NCI-H2029 (cell line): ENCODE results near the gene VEGFA.
A peak's percentile ranks its signal among the peaks of the same experiment; 100 is the strongest.

Experiments
- DNase-seq: peaks from one replicate; lab custom pipeline; 2025; lab: John Stamatoyannopoulos, UW

VEGFA gene

GRCh38 chr6:43772681-43773049 lies 2.7 kb downstream of the VEGFA start:
- DNase-seq: no peak

- peak; percentile 79 for DNase-seq
Observed at GRCh38 chr6:43773050-43773979, 3.3 kb downstream of the VEGFA start.

DNA sequence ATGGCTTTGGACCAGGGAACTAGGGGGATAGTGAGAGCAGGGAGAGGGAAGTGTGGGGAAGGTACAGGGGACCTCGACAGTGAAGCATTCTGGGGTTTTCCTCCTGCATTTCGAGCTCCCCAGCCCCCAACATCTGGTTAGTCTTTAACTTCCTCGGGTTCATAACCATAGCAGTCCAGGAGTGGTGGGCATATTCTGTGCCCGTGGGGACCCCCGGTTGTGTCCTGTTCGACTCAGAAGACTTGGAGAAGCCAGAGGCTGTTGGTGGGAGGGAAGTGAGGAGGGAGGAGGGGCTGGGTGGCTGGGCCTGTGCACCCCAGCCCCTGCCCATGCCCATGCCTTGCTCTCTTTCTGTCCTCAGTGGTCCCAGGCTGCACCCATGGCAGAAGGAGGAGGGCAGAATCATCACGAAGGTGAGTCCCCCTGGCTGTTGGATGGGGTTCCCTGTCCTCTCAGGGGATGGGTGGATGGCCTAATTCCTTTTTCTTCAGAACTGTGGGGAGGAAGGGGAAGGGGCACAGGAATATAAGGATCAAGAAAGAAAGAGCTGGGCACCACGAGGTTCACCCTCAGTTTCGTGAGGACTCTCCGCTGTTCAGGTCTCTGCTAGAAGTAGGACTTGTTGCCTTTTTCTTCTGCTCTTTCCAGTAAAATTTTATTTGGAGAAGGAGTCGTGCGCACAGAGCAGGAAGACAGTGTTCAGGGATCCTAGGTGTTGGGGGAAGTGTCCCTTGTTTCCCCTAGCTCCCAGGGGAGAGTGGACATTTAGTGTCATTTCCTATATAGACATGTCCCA lies 4.2 kb downstream of the VEGFA start:
- no peak for DNase-seq

GRCh38 chr6:43774776-43775534 lies 4.9 kb downstream of the VEGFA start:
- DNase-seq: no peak

GRCh38 chr6:43775535-43775885 lies 5.5 kb downstream of the VEGFA start:
- no peak for DNase-seq

- no peak for DNase-seq
Observed at GRCh38 chr6:43776115-43776798, 6.2 kb downstream of the VEGFA start.

GRCh38 chr6:43776799-43777776 lies 7.1 kb downstream of the VEGFA start:
- no peak for DNase-seq

DNA sequence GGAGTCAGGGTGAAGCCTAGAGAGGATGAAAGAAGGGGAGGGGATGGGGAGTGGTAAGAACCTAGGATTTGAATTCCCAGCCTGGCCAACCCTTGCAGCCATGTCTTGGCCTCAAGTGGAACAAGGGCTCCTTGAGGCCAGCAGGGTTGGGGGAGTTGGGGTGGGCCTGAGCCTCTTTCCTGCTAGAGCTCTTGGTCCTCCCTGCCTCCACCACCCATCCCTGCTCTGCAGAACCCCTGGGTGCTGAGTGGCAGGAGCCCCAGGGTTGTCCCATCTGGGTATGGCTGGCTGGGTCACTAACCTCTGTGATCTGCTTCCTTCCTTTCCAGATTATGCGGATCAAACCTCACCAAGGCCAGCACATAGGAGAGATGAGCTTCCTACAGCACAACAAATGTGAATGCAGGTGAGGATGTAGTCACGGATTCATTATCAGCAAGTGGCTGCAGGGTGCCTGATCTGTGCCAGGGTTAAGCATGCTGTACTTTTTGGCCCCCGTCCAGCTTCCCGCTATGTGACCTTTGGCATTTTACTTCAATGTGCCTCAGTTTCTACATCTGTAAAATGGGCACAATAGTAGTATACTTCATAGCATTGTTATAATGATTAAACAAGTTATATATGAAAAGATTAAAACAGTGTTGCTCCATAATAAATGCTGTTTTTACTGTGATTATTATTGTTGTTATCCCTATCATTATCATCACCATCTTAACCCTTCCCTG lies 8.3 kb downstream of the VEGFA start:
- DNase-seq: no peak

GRCh38 chr6:43778976-43779851 lies 9.2 kb downstream of the VEGFA start:
- no peak for DNase-seq

DNA sequence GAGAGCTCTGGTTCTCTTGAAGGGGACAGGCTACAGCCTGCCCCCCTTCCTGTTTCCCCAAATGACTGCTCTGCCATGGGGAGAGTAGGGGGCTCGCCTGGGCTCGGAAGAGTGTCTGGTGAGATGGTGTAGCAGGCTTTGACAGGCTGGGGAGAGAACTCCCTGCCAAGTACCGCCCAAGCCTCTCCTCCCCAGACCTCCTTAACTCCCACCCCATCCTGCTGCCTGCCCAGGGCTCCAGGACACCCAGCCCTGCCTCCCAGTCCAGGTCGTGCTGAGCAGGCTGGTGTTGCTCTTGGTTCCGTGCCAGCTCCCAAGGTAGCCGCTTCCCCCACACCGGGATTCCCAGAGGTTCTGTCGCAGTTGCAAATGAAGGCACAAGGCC lies 9.8 kb downstream of the VEGFA start:
- DNase-seq: no peak

DNA sequence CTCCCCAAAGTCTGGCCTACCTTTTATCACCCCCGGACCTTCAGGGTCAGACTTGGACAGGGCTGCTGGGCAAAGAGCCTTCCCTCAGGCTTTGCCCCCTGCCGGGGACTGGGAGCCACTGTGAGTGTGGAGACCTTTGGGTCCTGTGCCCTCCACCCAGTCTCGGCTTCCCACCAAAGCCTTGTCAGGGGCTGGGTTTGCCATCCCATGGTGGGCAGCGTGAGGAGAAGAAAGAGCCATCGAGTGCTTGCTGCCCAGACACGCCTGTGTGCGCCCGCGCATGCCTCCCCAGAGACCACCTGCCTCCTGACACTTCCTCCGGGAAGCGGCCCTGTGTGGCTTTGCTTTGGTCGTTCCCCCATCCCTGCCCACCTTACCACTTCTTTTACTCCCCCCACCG lies 10.3 kb downstream of the VEGFA start:
- DNase-seq: no peak

DNA sequence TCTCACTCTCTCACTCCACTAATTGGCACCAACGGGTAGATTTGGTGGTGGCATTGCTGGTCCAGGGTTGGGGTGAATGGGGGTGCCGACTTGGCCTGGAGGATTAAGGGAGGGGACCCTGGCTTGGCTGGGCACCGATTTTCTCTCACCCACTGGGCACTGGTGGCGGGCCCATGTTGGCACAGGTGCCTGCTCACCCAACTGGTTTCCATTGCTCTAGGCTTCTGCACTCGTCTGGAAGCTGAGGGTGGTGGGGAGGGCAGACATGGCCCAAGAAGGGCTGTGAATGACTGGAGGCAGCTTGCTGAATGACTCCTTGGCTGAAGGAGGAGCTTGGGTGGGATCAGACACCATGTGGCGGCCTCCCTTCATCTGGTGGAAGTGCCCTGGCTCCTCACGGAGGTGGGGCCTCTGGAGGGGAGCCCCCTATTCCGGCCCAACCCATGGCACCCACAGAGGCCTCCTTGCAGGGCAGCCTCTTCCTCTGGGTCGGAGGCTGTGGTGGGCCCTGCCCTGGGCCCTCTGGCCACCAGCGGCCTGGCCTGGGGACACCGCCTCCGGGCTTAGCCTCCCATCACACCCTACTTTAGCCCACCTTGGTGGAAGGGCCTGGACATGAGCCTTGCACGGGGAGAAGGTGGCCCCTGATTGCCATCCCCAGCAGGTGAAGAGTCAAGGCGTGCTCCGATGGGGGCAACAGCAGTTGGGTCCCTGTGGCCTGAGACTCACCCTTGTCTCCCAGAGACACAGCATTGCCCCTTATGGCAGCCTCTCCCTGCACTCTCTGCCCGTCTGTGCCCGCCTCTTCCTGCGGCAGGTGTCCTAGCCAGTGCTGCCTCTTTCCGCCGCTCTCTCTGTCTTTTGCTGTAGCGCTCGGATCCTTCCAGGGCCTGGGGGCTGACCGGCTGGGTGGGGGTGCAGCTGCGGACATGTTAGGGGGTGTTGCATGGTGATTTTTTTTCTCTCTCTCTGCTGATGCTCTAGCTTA lies 11.2 kb downstream of the VEGFA start:
- no peak for DNase-seq

DNA sequence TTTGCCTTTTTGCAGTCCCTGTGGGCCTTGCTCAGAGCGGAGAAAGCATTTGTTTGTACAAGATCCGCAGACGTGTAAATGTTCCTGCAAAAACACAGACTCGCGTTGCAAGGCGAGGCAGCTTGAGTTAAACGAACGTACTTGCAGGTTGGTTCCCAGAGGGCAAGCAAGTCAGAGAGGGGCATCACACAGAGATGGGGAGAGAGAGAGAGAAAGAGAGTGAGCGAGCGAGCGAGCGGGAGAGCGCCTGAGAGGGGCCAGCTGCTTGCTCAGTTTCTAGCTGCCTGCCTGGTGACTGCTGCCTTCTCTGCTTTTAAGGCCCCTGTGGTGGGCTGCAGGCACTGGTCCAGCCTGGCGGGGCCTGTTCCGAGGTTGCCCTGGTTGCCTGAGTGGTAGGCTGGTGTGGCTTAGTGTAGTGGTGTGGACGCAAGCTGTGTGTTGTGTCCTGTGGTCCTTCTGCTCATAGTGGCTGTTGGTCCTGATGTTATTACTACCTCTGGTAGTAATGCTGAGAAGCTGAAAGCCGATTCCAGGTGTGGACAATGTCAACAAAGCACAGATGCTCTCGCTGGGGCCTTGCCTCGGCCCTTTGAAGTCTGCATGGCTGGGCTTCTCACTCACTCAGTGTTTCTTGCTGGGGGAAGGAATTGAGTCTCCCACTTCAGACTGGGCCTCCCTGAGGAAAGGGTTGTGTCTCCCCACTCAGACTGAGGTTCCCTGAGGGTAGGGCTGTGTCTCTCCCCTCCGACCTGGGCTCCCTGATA lies 12.1 kb downstream of the VEGFA start:
- DNase-seq: no peak

- no peak for DNase-seq
Observed at GRCh38 chr6:43782764-43783513, 12.9 kb downstream of the VEGFA start.

- no peak for DNase-seq
Observed at GRCh38 chr6:43784049-43784855, 14.2 kb downstream of the VEGFA start.
